Epidermal melanocyte (primary cell): Measurements from ENCODE around the gene CCDC190.
A peak's percentile ranks its signal among the peaks of the same experiment; 100 is the strongest.
"Not testable (repeated sequence)": the region's sequence is repeated elsewhere in the genome, so short reads cannot be mapped to it uniquely, and the experiment has no call there.

ENCODE experiments used
- DNase-seq: peaks from one replicate; pipeline ENCODE4 v3.0.0; 2011; ENCODE audit warnings: low spot score; ENCODE audit not compliant: insufficient read length

The CCDC190 gene

GRCh38 chr1:162838863-162839262 lies 22.1 kb downstream of the CCDC190 start:
- no peak for DNase-seq

DNA sequence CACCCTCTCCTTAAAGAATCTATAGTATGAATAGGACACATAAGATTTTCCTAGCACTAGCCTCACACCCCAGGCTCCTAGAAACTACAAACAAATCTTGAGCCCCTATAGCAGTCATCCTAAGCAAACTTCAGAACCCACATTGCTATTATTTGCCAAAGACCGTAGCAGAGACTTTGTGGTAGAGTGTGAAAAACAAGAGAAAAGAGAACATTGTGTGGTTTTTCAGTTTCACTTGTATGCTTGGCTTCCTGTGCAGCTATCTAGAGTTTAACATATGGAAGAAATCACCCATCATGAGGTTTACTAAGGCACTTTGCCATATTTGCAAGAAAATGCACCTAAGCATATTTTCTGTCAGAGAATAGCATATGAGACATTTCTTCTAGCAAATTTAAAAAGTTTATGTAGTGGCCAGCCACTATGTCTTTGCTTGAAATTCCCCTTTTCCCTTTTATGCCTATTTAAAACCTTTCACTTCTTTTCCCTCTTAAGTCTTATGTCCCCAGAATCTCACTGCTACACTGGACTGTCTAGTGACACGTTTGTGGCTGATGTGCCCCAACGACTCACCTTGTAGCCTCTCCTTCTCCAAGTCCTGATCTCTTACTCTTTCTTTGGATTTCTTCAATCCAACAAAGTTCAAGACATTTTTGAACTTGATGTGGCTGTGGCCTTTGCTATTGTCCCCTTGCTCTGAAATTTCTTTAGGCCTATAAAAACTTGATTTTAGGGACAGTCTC lies 25.6 kb downstream of the CCDC190 start:
- DNase-seq: no peak

GRCh38 chr1:162832470-162832869 lies 28.5 kb downstream of the CCDC190 start:
- DNase-seq: no peak

DNA sequence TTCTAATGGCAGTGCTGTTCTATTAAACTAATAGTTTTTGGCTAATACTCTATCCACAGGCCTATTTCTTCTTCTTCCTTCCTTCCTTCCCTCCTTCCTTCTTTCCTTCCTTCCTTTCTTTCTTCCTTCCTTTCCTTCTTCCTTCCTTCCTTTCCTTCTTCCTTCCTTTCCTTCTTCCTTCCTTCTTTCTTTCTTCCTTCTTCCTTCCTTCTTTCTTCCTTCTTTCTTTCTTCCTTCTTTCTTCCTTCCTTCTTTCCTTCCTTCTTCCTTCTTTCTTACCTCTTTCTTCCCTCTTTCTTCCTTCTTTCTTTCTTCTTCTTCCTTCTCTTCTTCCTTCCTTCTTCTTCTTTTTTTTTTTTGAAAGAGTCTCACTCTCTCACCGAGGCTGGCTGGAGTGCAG lies 31.7 kb downstream of the CCDC190 start:
- no peak for DNase-seq

DNA sequence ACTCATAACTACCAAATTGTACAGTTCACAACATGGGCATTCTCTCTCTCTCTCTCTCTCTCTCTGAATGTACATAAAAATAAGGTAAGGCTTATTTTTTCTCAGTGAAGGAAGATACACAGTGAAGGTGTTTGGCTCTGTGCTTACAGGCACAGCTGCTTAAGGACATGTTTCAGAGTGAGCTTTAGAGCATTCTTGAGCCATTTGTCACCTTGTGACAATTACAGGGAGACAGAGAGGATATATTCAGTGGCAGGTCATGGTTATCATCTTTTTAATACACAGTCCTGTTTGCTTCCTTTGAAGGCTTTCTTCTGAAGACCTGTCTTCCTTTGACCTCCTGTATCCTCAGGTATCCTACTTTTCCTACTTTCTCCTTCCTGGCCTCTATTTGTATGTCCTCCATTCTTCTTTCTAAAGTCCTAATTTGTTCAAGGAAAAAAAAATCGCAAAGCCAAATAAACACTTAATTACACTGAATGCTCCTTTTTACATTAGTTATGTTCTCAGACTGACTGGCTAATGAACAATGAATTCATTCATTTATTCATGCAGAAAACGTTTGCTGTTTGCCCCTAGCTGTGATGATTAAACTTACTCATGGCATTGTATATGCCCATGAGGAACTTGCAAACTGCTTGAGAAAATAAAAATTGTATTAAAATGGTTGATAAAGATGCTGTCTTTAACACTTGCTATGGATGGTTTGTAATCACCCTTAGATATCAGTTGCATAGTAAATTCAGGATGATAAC lies 37.0 kb downstream of the CCDC190 start:
- peak; percentile 42 for DNase-seq

DNA sequence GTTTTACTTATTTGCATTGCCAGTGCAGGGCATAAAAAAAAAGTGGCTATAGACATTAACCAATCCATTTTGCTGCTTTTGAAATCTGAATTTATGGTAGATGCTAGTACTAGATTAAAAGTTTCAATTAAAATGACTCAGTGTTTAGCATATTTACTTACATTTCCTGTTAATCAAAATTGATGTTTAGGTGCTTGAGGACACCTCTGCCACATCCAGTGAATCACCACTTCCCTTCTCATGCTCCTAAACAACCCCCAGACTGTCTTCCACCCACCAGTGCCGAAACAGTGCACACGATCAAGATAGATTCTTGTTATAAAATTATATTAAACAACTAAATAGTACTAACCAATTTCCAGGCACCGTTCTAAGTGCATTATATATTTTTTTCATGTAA lies 37.7 kb downstream of the CCDC190 start:
- DNase-seq: no peak

DNA sequence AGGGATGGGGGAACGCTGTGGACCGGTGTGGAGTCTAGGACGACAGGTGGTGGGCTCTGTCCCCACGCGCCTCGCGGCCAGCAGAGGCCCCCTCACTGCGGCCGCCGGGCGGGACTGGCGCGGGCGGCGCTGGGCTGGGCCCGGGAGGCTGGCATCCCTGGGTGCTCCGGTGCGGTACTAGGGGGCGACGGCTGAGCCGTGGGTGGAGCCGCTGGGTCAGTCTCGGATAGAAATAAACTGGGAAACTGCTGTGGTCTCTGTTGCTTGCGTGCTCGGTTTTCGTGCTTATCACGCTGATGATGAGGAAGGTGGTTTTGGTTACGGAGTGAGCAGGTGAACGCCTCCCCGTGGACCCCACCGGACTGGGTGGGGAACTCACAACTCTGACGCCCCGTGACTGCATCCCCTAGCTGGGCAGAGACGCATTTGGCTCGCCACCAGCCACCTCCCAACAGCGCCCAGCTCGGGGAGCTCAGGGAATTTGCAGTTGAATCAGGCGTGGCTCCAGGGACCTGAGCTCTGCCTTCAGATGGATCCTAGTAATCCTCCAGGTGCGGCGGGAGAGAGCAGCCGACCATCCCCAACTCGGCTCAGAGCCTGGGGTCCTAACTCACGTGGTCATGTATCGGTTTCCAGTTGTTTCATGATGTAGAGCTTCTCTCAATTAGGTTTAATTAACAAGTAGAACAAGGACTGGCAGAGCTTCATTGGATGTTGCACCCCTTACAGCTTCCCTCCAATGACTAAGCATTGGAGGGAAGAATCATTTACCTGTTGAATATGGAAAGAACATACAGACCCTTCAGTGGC lies 38.4 kb downstream of the CCDC190 start:
- DNase-seq: no peak

GRCh38 chr1:162818666-162819065 lies 42.3 kb downstream of the CCDC190 start:
- not testable (repeated sequence) for DNase-seq

- not testable (repeated sequence) for DNase-seq
These were observed 42.8 kb downstream of the CCDC190 start for GRCh38 chr1:162818136-162818535.

GRCh38 chr1:162812357-162812756 lies 48.6 kb downstream of the CCDC190 start:
- not testable (repeated sequence) for DNase-seq

GRCh38 chr1:162807503-162807902 lies 53.5 kb downstream of the CCDC190 start:
- not testable (repeated sequence) for DNase-seq
